DMS 273 (cell line): Measurements from ENCODE around the gene AREG.

ENCODE experiments used
- DNase-seq: peaks from one replicate; lab custom pipeline; 2025; ENCODE audit not compliant: unreplicated experiment; lab: John Stamatoyannopoulos, UW

The AREG gene

DNA sequence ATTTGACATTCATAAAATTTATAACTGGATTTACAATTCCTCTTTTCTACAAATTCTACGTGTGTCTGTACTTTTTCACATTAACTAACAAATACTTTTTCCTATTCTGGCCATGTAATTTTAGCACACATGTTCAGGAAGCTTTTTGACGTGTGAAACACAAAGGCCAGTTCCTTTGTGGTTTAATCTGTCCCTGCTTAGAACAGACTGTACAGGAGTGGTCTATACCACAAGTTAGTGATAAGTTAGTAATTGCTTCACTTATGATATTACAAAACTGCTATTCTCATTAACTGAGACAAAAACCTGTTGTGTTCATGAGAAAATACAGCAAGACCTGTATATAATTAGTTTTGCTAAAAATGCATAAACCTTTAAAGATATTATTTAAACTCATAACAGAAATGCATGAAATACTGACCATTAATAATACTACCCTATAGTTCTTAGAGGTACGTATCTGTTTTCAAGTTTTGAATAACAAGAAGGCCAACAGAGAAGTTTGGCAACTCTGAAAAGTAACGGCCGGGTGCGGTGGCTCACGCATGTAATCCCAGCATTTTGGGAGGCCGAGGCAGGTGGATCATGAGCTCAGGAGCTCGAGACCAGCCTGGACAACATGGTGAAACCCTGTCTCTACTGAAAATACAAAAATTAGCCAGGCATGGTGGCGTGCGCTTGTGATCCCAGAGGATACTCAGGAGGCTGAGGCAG, 13.7 kb upstream of the AREG start:
- no peak for DNase-seq

DNA sequence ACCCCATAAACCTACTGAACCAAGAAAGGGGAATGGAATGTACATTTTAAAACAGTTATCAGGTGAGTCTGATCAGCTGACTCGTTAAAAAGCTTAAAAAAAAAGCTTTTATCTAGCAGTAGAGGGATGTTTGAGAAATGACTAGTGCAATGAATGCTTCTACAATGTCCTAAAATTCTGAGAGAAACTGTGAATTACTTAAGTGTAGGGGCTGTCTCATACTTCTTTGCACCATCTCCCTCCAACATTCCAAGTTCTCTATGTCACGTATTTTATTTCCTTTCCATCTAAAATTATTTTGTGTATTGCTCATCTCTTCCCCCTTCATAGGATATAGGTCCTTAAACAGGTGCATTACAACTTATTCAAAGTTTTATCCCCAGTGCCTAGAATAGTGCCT, 11.9 kb upstream of the AREG start:
- DNase-seq: no peak

DNA sequence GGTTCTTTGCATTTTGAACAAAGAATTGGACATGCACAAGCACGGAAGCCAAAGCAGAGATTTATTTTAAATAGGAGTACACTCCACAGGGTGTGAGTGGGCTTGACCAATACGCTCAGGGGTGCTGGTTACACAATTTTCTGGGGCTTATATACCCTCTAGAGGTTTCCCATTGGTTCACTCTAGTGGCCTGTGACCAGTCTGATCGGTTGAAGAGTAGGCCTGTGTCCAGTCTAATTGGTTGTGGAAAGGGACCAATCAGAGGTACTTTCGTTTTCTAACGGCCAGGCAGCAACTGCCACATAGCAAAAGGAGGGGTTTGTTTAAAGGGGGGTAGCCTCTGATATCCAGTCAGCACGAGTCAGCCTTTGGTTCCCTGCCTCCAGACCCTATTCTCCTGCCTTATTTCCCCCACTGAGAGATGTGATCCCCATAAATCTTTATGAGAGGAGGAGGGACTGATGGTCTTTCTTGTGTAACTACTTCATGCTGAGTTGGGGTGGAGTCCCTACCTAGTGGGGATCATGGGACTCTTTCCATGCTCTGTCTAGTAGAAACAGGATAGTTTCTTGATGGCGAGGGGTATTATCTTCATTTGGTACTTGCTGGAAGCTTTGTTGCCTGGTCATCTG, 11.3 kb upstream of the AREG start:
- no peak for DNase-seq

DNA sequence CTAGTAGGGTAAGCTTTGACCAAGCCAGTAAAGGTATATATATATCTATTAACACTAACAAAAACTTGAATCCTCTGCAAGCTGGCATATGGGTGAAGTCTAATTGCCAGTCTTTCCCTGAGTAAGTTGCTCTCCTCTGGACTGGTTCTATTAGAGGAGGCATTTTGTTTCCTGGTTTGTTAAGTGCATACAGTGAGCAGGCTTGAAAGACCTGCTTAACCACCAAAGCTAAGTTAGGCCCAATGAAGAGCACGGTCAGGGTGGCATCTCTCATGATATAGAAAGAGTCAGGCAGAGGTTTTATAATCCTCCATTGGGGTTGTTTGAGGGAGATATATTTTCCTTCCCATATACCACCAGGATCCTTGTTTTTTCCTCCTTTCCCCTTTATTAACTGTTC, 9.6 kb upstream of the AREG start:
- DNase-seq: no peak

DNA sequence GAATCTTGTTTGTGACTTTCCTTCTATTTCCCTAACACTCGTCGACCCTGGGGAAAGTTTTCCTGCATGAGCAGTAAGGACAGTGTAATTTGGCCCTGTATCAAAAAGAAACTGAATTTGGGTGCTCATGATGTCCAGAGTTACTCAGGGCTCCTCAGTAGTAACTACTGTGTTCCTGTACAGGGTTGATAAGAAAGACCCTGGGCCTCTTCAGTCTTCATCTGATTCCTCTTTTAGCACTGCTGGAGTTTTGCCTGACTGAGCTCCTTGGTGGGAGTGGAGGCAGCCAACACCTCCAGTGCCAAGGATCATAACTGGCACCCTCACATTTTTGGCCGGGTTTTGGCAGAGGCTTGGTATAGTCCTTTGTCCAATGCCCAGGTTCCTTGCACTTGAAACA, 7.1 kb upstream of the AREG start:
- no peak for DNase-seq

DNA sequence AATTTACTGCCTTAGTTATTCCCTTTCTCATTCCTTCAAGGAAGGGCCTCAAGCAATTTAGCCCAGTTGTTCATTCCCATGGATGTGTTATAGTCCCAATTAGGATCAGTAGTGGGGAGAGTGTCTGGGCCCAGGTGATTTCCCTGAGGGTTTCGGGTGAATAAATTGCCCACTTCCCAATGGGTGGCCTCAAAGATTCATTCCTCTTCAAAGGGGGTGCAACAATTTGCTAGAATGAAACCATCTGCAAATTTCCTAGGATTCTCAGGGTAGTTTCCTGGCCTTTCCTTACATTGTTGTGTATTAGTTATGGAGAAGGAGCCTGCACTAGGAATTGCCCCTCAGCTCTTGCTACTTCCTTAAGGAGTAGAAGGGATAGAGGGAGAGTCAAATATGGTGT, 6.3 kb upstream of the AREG start:
- DNase-seq: no peak

DNA sequence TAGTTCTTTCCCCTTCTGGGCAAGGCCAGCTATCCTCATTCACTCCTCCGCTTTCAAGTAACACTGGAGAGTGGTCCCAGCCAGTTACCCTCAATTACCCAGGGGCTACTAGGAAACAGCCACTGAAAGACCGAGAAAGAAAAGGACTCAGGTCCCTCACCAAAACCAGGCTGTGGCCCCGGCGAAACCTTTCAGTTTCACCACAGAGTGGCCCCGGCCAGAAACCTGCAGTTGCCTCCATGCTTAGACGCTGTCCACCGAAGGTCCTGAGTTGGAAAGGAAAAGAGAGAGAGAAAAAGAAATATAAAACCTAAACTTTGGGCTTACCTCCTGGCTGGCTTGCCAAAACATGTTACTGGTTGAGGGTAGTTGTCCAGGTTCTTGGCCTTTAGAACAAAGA, 5.0 kb upstream of the AREG start:
- DNase-seq: no peak

DNA sequence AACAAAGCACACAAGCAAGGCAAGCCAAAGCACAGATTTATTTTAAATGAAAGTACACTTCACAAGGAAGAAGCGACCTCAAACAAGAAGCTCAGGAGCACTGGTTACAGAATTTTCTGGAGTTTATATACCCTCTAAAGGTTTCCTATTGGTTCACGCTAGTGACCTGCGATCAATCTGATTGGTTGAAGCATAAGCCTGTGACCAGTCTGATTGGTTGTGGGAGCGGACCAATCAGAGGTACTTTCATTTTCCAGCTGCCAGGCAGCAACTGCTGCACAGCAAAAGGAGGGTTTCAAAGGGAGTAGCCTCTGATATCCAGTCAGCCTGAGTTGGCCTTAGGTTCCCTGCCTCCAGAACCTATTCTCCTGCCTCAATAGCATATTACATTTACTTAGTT, 4.6 kb upstream of the AREG start:
- no peak for DNase-seq

DNA sequence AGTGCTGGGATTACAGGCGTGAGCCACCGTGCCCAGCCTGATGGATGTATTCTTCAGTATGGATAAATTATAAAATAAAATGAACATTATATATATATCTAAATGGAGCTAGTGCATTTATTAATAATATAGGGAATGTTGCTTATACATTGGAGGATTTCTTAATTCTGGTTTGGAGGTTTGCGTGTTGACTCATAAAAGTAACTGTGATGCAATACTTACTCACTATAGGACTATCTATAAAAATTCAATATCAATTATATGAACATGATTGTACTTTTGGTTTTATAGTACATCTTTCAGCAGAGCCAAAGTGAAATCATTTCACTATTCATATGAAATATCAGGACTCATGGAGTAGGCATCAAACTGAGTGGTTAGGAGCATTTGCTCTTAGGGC, 3.2 kb upstream of the AREG start:
- DNase-seq: no peak

DNA sequence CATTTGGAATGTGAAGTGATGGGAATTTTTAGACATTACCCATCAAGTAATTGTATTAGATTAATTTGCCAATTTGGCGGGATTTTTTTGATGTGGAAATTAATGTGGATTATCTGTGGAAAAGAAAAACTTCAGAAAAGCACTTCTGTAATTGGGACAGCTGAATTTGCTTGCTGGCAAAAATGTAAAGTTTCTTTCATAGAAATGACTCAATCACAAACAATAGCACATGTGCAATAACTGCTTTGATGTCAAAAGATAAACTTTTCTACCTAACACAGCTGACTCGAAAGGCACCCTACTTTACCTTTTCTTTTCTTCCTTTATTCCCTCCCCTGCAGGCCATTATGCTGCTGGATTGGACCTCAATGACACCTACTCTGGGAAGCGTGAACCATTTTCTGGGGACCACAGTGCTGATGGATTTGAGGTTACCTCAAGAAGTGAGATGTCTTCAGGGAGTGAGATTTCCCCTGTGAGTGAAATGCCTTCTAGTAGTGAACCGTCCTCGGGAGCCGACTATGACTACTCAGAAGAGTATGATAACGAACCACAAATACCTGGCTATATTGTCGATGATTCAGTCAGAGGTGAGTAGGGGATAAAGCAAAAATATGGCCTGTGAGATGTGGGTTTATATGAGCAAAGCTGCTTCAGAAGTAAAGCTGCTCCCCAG, 1.4 kb downstream of the AREG start:
- no peak for DNase-seq

DNA sequence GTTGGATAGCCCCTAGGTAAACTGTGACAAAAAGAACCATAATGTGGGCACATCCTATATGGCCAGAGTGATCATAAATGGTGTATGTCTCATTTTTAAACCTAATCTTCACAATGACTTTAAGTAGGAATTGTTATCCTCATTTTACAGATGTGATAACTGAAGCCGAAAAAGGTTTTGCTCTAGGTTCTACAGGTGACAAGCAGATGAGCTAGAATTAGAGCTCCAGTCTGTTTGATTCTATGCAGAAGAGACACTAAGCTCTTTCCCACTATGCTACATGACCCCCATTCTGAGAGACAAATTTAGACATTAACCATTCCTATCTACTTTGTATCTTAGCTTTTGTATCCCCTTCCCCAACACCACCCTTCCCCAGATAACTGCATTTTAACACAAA, 2.0 kb downstream of the AREG start:
- no peak for DNase-seq

DNA sequence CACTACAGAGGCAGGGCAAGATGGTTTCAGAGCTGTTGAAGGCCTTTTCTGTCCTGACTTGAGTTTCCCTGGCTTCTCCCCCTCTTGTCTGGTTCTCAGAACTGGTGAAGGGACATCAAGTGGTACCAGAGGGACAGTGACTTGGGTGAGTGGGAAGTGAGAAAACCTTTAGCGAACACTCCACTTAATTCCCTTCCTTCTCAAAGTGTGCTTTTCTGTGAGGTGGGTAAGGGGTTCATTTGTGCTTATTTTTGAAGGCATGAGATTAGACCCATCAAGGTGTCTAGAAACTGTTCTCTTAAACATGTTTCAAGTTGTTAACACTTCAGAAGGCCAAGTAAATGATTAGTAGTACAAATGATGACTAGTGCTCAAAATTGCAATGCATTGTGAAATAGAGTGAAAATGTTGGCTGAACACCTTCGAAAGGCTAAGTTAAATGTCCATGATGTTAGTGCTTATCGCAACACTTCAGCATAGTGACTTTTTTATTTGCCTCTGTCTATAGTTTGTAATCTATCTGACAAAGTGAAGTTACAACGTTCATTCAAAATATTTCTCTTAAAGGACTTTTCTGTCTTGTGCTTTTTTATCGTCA, 2.8 kb downstream of the AREG start:
- no peak for DNase-seq

DNA sequence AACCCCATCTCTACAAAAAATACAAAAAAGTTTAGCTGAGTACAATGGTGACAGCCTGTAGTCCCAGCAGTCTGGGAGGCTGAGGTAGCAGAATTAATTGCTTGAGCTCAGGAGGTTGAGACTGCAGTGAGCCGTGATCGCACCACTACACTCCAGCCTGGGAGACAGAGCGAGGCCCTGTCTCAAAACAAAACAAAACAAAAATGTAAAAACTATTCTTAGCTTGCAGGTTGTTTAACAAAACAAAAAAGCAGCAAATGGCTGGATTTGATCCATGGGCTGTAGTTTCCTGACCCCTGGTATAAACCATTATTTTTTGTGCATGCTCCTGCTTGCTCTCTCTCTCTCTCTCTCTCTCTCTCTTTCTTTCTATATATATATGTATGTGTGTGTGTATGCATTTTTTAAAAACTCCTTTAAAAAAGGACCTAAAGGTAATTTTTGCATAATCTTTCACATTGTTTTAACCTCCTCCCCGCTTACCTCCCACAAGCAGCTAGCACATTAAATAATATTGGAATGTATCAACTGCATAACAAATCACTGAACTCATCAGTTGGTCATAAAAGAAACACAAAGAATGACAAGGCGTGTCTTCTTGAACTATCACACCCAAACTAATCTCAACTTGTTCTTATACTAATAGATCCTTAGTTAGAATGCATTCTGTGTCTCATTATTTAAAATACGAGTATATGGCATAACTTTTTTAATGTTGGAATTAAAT, 4.8 kb downstream of the AREG start:
- no peak for DNase-seq

DNA sequence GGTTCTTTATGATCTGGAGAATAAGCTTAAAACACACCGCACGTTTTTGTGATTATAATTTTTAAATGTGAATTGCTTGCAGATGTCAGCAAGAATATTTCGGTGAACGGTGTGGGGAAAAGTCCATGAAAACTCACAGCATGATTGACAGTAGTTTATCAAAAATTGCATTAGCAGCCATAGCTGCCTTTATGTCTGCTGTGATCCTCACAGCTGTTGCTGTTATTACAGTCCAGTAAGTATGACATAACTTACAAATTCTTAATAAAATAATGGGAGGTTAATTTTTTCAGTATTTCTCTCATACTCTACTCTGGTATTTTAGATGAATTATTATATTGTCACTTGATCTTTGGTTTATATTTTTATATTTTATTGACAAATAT, 5.4 kb downstream of the AREG start:
- no peak for DNase-seq

DNA sequence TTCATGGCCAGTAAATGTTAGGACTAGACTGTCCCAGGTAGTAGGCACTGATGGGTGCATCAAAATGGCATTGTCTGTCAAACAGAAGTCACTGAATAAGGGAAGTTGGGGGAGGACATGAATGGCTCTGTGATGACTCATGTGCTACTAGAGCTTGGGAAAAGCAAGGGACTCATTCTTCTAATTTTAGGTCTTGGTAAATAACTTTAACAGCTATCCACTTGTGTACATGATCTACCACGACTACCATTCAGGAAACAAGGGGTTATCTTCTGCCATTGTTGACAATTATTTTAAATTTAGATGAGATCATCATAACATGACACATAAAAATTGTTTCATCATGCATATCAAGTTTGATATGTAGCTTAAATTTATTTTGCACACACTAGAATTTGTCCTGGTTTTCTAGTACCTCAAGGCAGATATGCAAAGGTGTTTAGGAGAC, 6.3 kb downstream of the AREG start:
- no peak for DNase-seq

DNA sequence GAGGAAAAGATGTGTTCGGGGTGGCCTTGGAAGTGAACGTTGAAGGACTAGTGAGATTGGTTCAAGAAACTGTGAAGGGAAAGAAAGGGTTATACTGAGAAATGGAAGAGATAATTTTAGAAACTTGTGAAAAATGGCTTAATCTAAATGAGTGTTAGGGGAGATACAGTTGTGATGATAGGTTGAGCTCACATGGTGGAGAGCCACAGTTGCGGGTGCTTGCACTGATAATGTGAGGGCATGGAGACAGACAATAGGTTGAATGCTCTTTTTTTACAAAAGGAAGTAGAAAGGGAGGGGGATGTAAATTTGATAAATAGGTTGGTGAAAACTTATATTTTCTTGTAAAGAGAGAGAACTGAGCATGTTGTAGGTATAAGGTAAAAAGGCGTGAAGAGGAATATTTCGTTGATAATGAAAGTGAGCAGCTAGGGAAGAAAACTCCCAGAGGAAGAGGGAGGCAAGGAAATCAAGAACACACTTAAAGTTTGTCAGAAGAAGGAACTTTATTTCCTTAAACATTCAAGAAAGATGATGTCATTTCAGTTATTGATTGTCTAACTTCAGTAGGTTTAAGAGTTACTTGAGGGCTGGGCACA, 8.2 kb downstream of the AREG start:
- DNase-seq: no peak

DNA sequence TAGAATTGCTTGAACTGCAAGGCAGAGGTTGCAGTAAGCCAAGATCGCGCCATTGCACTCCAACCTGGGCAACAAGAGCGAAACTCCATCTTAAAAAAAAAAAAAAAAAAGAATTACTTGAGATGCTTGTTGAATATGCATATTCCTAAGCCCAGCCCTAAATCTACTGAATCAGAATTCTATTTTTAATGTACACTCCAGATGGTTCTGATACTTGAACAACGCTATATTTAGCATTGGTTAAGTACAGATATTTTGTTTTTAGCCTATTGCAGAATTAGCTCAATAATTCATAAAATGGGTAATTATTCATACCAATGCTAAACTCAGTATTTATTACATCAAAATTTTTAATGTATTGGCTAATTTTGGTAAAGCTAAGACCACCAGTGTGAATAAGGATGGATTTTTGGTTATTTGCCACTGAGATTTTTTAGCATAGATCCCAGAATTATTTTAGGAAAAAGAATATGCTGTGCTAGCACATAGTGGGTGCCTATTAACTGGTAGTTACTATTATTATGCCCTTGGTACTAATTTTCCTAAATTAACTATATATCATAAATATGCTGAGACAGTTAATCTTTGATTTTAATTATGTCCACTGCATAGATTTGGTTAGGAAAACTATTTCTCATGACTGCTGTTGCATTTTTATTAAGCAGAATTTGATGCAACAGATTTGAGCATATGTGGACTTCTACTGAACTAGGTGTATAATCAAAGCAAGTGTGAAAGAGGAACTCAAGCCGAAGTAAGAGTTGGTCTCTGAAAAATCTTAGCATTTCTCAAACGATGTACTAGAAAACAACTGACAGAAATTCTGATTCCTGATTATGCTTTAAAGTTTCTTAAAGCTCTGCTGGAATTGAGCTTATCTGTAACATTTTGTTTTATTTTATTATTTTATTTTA, 9.2 kb downstream of the AREG start:
- no peak for DNase-seq

DNA sequence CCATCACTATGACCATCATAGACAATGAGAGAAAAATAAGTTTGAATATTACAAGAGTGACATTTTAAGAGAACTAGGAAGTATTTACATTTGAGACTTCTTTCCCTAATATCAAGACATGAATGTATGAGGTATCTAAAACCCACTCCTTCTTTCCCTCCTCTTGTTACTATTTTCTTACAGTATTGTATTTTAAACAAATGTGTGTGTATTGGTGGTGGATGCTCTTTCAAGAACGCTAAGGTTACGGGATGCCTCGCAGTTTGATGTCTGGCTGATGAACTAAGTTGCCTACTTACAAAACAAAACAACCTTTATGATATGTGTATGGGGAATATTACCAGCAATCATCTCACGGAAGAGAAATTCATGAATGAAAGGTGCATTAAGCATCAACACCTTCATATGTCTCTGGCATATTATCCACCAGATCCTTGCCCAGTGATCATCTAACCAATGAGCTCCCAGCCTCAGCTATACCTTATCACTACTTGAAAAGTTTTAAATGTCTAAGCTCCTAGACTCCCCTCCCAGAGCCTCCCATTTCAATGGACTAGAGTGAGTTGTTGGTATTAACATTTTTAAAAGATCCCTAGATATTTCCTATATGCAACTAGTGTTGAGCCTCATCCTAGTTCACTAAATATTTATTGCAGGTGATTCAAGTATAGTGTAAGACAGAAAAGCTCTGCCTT, 10.6 kb downstream of the AREG start:
- DNase-seq: no peak

DNA sequence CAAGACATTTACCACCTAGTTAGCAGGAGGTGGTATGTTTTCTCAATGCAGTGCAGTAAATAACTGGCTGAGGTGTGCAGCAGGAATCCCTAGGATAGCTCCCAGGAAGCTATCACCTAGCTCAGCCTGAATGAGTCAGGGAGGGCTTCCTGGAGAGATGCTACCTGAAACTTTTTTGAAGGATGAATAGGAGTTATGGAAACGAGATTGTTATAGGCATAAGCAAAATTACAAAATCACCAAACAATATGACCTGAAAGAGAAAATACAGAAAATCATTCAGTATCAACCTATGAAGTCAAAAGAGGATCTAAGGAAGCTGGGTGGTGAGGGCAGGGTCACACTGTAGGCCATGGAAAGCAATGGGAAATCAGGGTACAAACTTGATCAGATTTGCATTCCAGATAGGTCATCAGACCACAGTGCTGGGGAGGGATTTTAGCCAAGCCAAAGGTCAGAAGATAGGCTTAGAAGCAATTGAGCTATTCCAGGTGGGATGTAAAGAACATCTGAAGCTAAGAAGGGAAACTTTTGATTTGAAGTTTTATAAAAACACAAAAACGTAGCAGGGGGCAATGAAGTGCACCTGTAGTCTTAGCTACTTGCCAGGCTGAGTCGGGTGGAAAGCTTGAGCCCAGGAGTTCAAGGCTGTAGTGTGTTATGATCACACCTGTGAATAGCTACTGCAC, 11.3 kb downstream of the AREG start:
- no peak for DNase-seq
